IPS-18a (cell line): ENCODE data around the gene ICOSLG.
"Not testable (repeated sequence)": the region's sequence is repeated elsewhere in the genome, so short reads cannot be mapped to it uniquely, and the experiment has no call there.

Experiments used
- H3K27ac ChIP-seq: one replicate; pipeline ENCODE4 v1.5.1; 2013; ENCODE audit warnings: low read length
- H3K27me3 ChIP-seq: one replicate; pipeline ENCODE4 v1.6.1; 2013; ENCODE audit warnings: mild to moderate bottlenecking, low read length; ENCODE audit not compliant: control insufficient read depth, insufficient read depth
- H3K36me3 ChIP-seq: one replicate; pipeline ENCODE4 v1.6.1; 2013; ENCODE audit warnings: low read depth, low read length; ENCODE audit not compliant: control insufficient read depth
- H3K4me1 ChIP-seq: one replicate; pipeline ENCODE4 v1.6.1; 2013; ENCODE audit warnings: low read depth, low read length; ENCODE audit not compliant: control insufficient read depth
- H3K4me3 ChIP-seq: one replicate; pipeline ENCODE4 v1.5.1; 2013; ENCODE audit warnings: low read length
- H3K9ac ChIP-seq: one replicate; pipeline ENCODE4 v1.6.1; 2013; ENCODE audit warnings: mild to moderate bottlenecking, low read length, moderate library complexity
- H3K9me3 ChIP-seq: one replicate; pipeline ENCODE4 v1.6.1; 2013; ENCODE audit warnings: low read depth, low read length; ENCODE audit not compliant: control insufficient read depth

Gene ICOSLG

DNA sequence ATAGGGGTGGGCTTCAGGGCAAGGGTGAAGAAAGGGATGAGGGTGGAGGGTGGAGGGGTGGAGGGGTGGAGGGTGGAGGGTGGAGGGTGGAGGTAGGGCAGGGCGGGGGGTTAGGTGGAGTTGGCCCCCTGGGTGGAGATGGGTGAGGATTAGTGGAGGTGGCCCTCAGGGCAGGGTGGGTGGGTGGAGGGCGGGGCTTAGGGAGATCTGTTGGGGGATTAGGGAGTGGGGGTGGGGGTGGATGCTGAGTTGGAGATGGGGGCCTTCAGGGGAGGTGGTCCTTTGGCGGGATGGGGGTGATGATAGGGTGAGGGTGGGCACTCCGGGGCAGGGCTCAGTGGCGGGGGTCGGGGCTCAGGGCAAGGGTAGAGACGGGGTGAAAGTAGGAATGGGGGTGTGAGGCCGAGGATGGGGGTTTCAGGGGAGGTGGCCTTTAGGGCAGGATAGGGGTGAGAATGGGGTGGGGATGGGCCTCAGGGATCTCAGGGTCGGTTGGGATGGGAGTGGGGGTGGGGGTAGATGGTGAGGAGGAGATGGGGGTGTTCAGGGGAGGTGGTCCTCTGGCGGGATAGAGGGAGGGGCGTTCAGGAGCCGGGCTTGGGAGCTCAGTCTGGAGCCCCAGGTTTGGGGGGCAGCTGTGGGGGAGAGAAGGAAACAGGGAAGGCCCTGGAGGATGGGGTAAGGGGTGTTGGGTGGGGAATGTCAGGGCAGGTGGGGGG, 21.8 kb upstream of the ICOSLG start:
- no peaks in the 10 kb centered on the region for H3K36me3 ChIP-seq
- H3K4me1 ChIP-seq = peaks cover 6% of the 10 kb centered on the region
- H3K9ac ChIP-seq = no peak overlapping the region
- no peaks in the 10 kb centered on the region for H3K27me3 ChIP-seq
- no peak overlapping the region for H3K27ac ChIP-seq
- H3K9me3 ChIP-seq = no peaks in the 10 kb centered on the region
- no peak overlapping the region for H3K4me3 ChIP-seq

DNA sequence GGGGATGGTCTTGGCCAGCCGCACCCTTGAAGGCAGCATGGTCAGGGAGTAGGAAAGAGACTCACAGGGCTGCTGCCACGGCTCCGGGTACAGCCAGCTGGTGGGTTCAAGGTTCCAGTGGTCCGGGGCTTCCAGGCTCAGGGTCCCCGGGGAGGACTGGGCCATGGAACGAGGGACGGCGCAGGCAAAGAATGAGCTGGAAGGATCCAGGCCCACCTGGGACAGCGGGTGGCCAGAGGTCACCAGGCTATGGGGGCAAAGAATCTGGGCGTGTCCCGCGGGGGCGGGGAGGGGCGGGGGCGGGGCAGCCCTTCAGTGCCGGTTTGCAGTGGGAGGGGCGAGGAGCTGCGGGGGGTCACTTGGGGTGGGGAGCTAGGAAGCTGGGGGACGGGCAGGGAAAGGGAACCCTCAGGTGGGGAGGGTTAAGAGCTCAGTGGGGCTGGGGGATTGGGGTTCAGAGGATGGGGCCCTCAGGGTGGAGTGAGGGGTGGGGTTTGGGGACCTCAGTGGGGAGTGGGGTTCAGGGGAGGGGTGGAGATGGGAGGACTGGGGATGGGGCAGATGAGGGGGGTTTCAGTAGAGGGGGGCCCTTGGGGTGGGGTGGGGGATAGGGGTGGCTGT, 21.0 kb upstream of the ICOSLG start, which contains the start of gene DNMT3L:
DNMT3L (minus strand) TSS at position 223 of the 621 bp plus-strand sequence. CDS start 638 bp downstream, outside the sequence.
- Histone ChIP-seq H3K9ac (no peak within 1 kb of the TSS), H3K27me3 (no peaks in the 10 kb centered on the region), H3K27ac (no peak within 1 kb of the TSS), H3K36me3 (no peaks in the 10 kb centered on the region), H3K4me1 (peaks cover 6% of the 10 kb centered on the region), H3K4me3 (no peak within 1 kb of the TSS), H3K9me3 (no peaks in the 10 kb centered on the region)

DNA sequence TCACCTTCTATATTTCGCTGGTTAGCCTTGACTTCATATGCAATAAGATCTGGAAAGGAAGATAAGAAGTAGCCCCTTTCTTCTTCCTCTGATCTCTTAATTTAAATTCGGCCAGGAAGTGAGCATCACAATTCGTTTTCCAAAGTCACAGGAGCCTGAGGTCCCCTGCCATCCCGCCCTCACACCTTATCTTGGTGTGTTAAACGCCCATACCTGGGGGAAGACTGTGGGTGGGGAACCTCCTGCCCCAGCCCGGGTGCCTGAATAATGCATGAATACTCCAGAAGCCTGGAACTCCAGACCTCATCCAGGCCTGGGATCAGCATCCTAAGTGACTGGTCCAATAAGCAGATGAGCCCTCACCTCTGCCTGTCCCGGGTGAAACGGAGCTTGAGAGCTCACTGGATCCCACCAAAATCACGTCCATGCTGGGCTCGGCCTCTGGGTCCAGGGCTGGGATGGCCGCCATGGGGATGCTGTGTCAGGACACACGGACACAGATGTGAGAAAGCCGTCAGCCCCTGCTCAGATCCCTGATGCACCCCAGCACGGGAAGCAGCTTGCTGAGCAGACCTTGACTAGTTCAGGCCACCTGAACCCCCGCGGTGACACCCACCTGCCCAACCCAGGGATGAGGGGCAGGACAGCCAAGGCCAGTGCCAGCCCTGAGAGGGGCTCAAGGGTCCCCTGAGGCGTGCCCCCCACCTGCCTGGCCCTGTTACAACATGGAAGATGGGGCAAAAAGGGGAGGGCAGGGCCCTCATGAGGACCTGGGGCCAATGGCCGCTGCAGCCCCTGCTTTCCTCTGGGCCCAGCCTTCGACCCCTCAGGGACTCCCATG, 20.3 kb upstream of the ICOSLG start:
- Histone ChIP-seq H3K27ac (no peak overlapping the region), H3K36me3 (no peaks in the 10 kb centered on the region), H3K9me3 (no peaks in the 10 kb centered on the region), H3K27me3 (no peaks in the 10 kb centered on the region), H3K9ac (no peak overlapping the region), H3K4me1 (peaks cover 6% of the 10 kb centered on the region), H3K4me3 (no peak overlapping the region)

DNA sequence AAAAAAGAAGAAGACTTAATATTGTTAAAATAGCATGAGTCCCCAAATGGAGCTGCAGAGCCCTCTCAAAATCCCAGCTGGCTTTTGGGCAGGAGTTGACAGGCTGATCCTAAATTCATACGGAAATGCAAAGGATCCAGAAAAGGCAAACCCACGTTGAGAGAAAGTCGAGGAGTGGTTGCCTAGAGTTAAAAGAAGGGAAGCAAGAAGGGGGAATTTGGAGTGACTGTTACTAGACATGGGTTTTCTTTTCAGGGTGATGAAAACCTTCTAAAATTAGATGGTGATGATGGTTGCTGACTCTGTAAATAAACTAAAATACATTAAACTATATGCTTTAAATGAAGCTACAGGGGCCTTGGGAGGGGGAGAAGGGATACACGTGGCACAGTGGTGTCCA, 19.3 kb upstream of the ICOSLG start:
- no peaks in the 10 kb centered on the region for H3K36me3 ChIP-seq
- no peak overlapping the region for H3K9ac ChIP-seq
- no peak overlapping the region for H3K4me3 ChIP-seq
- H3K4me1 ChIP-seq = peaks cover 6% of the 10 kb centered on the region
- no peaks in the 10 kb centered on the region for H3K9me3 ChIP-seq
- H3K27me3 ChIP-seq = no peaks in the 10 kb centered on the region
- H3K27ac ChIP-seq = no peak overlapping the region

DNA sequence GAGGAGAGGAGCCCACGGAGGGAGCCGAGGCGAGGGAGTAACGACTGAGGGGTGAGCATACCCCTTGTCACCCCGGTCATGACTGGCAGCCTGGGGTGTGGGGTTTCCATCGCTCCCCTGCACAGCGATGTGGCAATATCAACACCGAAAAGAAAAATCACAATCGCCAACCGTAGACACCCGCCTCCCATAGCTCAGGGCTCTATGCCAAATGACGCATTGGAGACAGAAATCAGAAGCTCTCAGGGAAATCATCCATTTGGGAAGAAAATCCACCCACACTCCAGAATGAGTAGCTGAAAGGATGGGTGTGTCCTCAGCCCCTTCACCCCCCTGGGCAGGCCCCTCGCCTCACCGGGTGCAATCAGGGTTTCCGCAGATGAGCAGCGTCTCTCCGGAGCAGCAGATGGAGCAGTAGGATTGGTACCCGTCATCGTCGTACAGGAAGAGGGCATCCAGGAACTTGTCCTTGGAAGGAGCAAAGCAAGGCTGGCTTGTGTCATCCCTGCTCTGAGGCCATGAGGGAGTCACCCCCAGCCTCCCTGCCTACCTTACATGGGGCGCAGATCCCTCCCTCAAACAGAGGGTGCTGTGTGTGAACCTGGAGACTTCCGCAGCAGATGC, 18.5 kb upstream of the ICOSLG start:
- Histone ChIP-seq H3K4me3 (no peak overlapping the region), H3K9ac (no peak overlapping the region), H3K27me3 (no peaks in the 10 kb centered on the region), H3K9me3 (no peaks in the 10 kb centered on the region), H3K4me1 (peaks cover 6% of the 10 kb centered on the region), H3K36me3 (no peaks in the 10 kb centered on the region), H3K27ac (no peak overlapping the region)

DNA sequence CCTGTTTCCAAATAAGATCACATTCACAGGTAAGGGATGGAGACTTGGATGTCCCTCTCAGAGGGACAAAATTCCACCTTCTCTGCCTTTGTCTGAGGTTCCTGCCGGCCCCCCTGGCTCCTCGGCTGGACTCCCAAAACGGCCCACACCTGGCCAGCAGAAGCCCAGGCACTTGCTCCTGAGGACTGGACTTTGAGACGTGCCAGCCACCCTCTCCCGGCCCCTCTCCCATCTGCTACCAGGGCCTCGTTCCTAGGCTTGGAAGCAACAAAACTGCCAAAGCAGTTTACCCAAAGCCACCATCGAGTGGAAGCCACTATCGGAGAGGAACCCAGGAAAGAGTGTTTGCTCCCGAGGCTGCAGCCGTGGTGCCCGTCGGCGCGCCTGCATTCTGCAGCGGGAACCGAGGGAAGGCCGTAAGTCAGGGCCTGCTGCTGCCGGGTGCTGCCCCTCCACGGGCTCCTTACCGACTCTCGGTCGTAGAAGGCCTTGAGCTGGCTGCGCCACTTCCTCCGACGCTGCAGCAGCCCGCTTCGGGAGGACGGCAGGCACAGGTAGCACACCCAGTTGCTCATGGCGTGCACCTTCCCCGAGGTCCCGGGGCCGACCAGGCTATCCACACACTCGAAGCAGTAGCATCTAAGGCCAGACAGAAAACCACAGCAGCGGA, 17.4 kb upstream of the ICOSLG start:
- no peak overlapping the region for H3K9ac ChIP-seq
- no peaks in the 10 kb centered on the region for H3K36me3 ChIP-seq
- no peaks in the 10 kb centered on the region for H3K9me3 ChIP-seq
- H3K27me3 ChIP-seq = no peaks in the 10 kb centered on the region
- H3K4me1 ChIP-seq = no peaks in the 10 kb centered on the region
- no peak overlapping the region for H3K27ac ChIP-seq
- no peak overlapping the region for H3K4me3 ChIP-seq

DNA sequence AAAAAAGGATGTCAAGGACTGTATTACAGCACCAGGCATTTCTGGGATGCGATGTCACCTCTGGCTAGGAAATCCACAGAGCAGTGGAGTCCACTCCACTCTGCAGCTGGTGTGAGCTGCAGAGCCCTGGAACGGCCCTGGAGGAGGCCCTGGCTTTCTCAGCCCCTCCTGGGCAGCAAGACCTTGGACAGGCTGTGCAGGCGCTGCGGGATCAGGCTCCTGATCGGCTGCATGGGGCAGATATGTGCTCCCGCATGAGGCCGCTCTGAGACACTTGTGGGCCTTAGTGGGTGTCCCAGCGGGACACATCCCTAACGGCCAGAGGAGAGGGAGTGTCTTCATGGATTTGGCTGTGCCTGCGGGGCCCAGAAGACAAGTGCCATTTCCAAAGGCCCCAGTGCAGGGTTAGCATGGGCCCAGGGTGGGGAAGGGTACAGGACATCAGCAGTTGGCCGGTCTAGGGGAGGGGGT, 14.8 kb upstream of the ICOSLG start:
- H3K4me3 ChIP-seq = no peak overlapping the region
- no peaks in the 10 kb centered on the region for H3K9me3 ChIP-seq
- H3K9ac ChIP-seq = no peak overlapping the region
- no peak overlapping the region for H3K27ac ChIP-seq
- no peaks in the 10 kb centered on the region for H3K27me3 ChIP-seq
- no peaks in the 10 kb centered on the region for H3K36me3 ChIP-seq
- H3K4me1 ChIP-seq = no peaks in the 10 kb centered on the region

DNA sequence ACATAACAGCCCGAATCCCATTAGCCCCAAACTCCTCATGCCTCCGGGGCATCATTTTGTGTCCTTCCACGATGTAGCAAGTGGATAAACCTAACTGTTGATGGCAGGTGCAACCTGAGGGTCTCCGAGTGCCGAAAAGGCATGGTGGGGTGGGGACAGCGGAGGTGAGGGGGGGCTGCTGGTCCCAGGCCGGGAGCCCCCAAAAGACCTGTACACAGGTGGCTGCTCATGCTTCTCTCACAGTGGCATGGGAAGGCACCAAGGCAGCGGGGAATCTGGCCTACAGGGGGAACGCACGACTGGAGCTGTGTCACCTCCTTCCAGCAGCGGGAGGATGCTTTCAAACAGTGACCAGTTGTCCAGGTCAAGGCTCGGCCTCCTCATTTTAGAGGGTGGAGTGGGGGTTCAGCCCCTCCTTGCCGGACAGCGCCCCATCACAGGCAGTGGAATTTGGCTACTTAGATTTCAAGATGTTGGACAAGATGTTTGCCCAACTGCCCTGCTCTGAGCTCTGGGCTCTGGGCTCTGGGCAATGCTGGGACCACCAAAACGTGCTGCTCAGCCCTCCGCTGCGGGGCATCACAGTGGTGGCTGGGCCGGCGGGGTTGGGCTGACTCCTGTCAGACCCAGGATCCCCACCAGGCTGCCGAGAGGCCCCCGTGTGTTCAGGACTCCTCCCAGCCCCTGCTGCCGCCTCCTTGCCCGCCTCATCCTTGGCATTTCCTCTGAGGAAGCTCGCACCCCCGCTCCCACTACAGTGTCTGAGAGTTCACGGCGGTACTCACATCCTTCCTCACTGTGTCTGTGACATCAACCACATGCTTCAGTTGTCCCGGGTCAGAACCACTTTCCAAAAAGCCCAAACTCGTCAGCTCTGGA, 13.3 kb upstream of the ICOSLG start:
- Histone ChIP-seq H3K27me3 (no peaks in the 10 kb centered on the region), H3K36me3 (no peaks in the 10 kb centered on the region), H3K27ac (no peak overlapping the region), H3K9ac (no peak overlapping the region), H3K9me3 (no peaks in the 10 kb centered on the region), H3K4me3 (no peak overlapping the region), H3K4me1 (no peaks in the 10 kb centered on the region)

DNA sequence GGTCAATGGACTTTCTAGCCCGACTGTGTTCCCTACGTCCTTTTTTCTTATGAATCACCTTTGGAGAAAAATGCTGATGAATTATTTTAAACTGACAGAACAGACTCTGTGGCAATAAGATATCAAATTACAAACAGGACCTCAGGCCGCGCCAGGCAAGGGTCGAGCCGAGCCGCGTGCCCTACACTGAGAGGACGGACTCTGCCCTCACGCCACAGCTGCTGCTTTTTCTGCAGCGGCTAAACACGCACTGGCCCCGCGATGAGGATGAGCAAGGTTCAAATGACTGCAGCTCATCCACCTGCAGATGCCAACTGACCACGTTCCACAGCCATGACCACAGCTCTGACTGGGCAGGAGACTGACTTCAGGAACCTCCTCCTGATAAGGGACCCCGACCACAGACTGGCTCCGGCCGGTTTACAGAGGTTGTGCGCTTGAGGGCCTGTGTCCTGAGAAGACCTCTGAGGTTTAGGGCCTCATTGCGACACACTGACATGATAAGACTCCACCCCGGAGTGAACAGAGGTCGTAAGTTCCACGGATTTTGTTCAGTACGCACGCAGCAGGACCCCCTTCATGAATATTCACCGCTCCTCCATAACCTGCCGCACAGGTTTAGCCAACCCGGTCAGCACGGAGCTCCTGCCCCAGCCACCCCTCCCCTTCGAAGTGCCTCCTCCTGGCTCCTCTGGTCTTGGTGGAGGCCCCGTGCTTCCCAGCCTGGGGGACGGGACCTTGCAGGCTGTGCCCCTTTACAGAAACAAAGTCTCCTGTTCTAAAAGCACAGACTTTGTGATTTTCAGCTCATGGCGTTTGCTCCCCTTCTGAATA, 8.7 kb upstream of the ICOSLG start:
- not testable (repeated sequence) for H3K27ac ChIP-seq, H3K4me3 ChIP-seq, H3K9ac ChIP-seq, H3K27me3 ChIP-seq, H3K9me3 ChIP-seq, H3K4me1 ChIP-seq, H3K36me3 ChIP-seq

DNA sequence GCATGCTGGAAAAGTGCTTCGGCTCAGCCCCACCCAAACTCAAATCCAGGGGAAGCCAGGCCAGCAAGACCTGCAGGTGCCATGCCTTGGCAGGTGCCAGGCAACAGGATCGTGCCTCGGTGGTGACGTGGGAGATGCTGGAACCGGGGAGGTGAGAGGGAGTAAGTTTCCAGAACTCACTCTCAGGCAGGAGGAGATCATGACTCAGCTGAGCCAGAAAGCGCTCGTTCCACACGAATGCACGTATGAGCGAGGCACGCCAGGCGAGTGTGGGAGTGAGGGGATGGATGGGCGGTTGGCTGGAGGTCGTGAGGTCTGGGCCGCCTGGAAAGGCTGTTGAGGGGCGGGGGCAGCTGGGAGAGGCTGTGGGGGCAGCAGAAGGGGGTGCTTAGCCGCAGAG, 7.2 kb upstream of the ICOSLG start:
- not testable (repeated sequence) for H3K9ac ChIP-seq, H3K36me3 ChIP-seq, H3K27me3 ChIP-seq, H3K9me3 ChIP-seq, H3K4me3 ChIP-seq, H3K4me1 ChIP-seq, H3K27ac ChIP-seq
